HFFc6 (cell line): Measurements from ENCODE around the gene SLC5A3. TPM values are rescaled to one million over a fixed set of nuclear protein-coding genes. Genes with fewer than 3 reads are reported as not detected.

Source experiments
- DNase-seq: peaks from one replicate; pipeline ENCODE4 v3.0.0-alpha.2; 2018
- H3K27ac Mint-ChIP-seq: 2 replicates; pipeline ENCODE4 v1.8.0; 2020; ENCODE audit warnings: mild to moderate bottlenecking, mixed read lengths
- H3K27me3 Mint-ChIP-seq: 2 replicates; pipeline ENCODE4 v1.8.0; 2021; ENCODE audit warnings: mild to moderate bottlenecking, moderate library complexity, mixed read lengths; ENCODE audit not compliant: insufficient read depth
- H3K36me3 Mint-ChIP-seq: 2 replicates; pipeline ENCODE4 v1.8.0; 2021; ENCODE audit warnings: low read depth, mixed read lengths
- H3K4me1 Mint-ChIP-seq: 2 replicates; pipeline ENCODE4 v1.8.0; 2020; ENCODE audit warnings: low read depth, mixed read lengths
- H3K4me3 Mint-ChIP-seq: 2 replicates; pipeline ENCODE4 v1.8.0; 2020; ENCODE audit warnings: mild to moderate bottlenecking, moderate library complexity, mixed read lengths
- H3K9me3 Mint-ChIP-seq: 2 replicates; pipeline ENCODE4 v1.8.0; 2020; ENCODE audit warnings: mild to moderate bottlenecking, mixed read lengths
- CTCF ChIP-seq: fragments of 200-600 bp; sonication (generic); IDR thresholded peaks from 2 replicates; pipeline ENCODE4 v1.5.0; 2021; ENCODE audit warnings: antibody characterized with exemption, mild to moderate bottlenecking
- total RNA-seq, 6 experiments: library from RNA; stranded (reverse); fragmentation: NEBNext Ultra II Directional; extraction: Animal tissue kit (Norgen Biotek cat#: 25700); gene quantifications; 2 replicates in 1 of 6; 3 replicates in 5 of 6; pipeline ENCODE4 v1.2.3, GENCODE V29; 2021

Gene SLC5A3
- total RNA-seq, 6 experiments from 2014 or later, result 7.3 to 21.1 (median 8.8) TPM

GRCh38 chr21:34091032-34091431, 17.7 kb downstream of the SLC5A3 start:
- Mint-ChIP-seq H3K9me3 (no peaks in the 10 kb centered on the region), H3K27me3 (no peaks in the 10 kb centered on the region), H3K27ac (no peak overlapping the region), H3K4me1 (peaks cover 12% of the 10 kb centered on the region), H3K36me3 (peaks cover 11% of the 10 kb centered on the region), H3K4me3 (no peak overlapping the region)
- no peak for DNase-seq
- TF ChIP-seq CTCF, result no peak

- H3K27ac Mint-ChIP-seq, result no peak overlapping the region
These were observed 18.2 kb downstream of the SLC5A3 start for GRCh38 chr21:34091607-34092006.

GRCh38 chr21:34092262-34092921, 19.0 kb downstream of the SLC5A3 start:
- no peak for DNase-seq

More at GRCh38 chr21:34091607-34092006, 18.2 kb downstream of the SLC5A3 start:
- no peaks in the 10 kb centered on the region for H3K27me3 Mint-ChIP-seq
- H3K4me1 Mint-ChIP-seq, result peaks cover 12% of the 10 kb centered on the region
- TF ChIP-seq CTCF, result peak; percentile 74
- no peak for DNase-seq
- no peaks in the 10 kb centered on the region for H3K9me3 Mint-ChIP-seq
- H3K4me3 Mint-ChIP-seq, result no peak overlapping the region
- peaks cover 13% of the 10 kb centered on the region for H3K36me3 Mint-ChIP-seq

GRCh38 chr21:34093083-34093482, 19.7 kb downstream of the SLC5A3 start:
- Mint-ChIP-seq H3K4me1 (peaks cover 12% of the 10 kb centered on the region), H3K27me3 (no peaks in the 10 kb centered on the region), H3K27ac (no peak overlapping the region), H3K4me3 (no peak overlapping the region), H3K36me3 (peaks cover 24% of the 10 kb centered on the region), H3K9me3 (no peaks in the 10 kb centered on the region)
- DNase-seq, result no peak
- TF ChIP-seq CTCF, result no peak

More at GRCh38 chr21:34092262-34092921, 19.0 kb downstream of the SLC5A3 start:
- Mint-ChIP-seq H3K4me3 (no peak overlapping the region), H3K9me3 (no peaks in the 10 kb centered on the region), H3K27me3 (no peaks in the 10 kb centered on the region), H3K36me3 (peaks cover 20% of the 10 kb centered on the region), H3K27ac (no peak overlapping the region), H3K4me1 (peaks cover 12% of the 10 kb centered on the region)
- TF ChIP-seq CTCF, result no peak

- no peak for TF ChIP-seq CTCF
- Mint-ChIP-seq H3K4me1 (peaks cover 24% of the 10 kb centered on the region), H3K4me3 (no peak overlapping the region), H3K27me3 (no peaks in the 10 kb centered on the region), H3K27ac (no peak overlapping the region), H3K9me3 (no peaks in the 10 kb centered on the region), H3K36me3 (peaks cover 33% of the 10 kb centered on the region)
- DNase-seq, result no peak
These were observed 21.6 kb downstream of the SLC5A3 start for GRCh38 chr21:34094949-34095348.
